Psoas muscle (tissue), 8 donors: ENCODE results near the gene TRAPPC6A. TPM values are rescaled to one million over a fixed set of nuclear protein-coding genes. Genes with fewer than 3 reads are reported as not detected.

Experiments
- ATAC-seq, 4 donors: fragments of 200-7000 bp; cut with Tn5 transposase; one replicate each; pipeline ENCODE4 v1.9.1; 2020; ENCODE audit warnings: moderate library complexity in 3 of 4, mild to moderate bottlenecking in 2 of 4
- DNase-seq, 2 donors: peaks; one replicate each; pipeline ENCODE4 v3.0.0-alpha.2; 2020
- H3K27ac ChIP-seq: fragments of 200-600 bp; one replicate; pipeline ENCODE4 v1.8.0; 2022
- H3K27me3 ChIP-seq, 3 donors: fragments of 200-600 bp in 1 of 3; one replicate each; pipeline versions ENCODE4 v1.6.1 to v1.8.0; 2013 to 2022; ENCODE audit warnings: low read length in 2 of 3, mild to moderate bottlenecking in 2 of 3, moderate library complexity in 1 of 3; ENCODE audit not compliant: insufficient read depth in 3 of 3
- H3K36me3 ChIP-seq, 2 donors: fragments of 200-600 bp in 1 of 2; one replicate each; pipeline versions ENCODE4 v1.6.1 to v1.8.0; 2013 to 2022; ENCODE audit warnings: low read depth in 1 of 2, mild to moderate bottlenecking in 1 of 2, moderate library complexity in 1 of 2; ENCODE audit not compliant: insufficient read depth in 1 of 2
- H3K4me1 ChIP-seq: fragments of 200-600 bp; one replicate; pipeline ENCODE4 v1.8.0; 2022
- H3K4me3 ChIP-seq: fragments of 200-600 bp; one replicate; pipeline ENCODE4 v1.8.0; 2022; ENCODE audit warnings: mild to moderate bottlenecking
- H3K9me3 ChIP-seq: fragments of 200-600 bp; one replicate; pipeline ENCODE4 v1.8.0; 2022
- WGBS, 3 donors: extraction: QIAGEN DNeasy Blood & Tissue Kit; methylation state at CpG; one replicate each; pipeline versions ENCODE4 v1.1.6 to v1.1.7; 2013; 5-methylcytosine and 5-hydroxymethylcytosine counted together
- intact Hi-C, 2 donors: fragments of 100-400 bp; cut with DNase I; formaldehyde crosslinking; loops; one replicate each; pipeline versions ENCODE4 v1.11.0 to v1.14.2; 2022
- polyA plus RNA-seq, 3 donors: library from polyadenylated mRNA; stranded (reverse); fragments of 200-250 nt; gene quantifications; one replicate each; pipeline ENCODE4 v1.2.3, GENCODE V29; 2013
- total RNA-seq, 4 donors: library from RNA; stranded (reverse); fragmentation: NEBNext Ultra II Directional in 2 of 4; extraction: Animal tissue kit (Norgen Biotek cat#: 25700) in 2 of 4; gene quantifications; one replicate each; pipeline versions ENCODE4 v1.2.1 to v1.2.4, GENCODE V29; 2021 to 2023
- TF ChIP-seq, protein P1 (sequence below): fragments of 200-600 bp; IDR thresholded peaks from one replicate; pipeline ENCODE4 v1.8.0; 2022; ENCODE audit warnings: antibody characterized with exemption
- donor health status: healthy with polysubstance abuse.
- donor health status: DM: no; HTN: no; CAD: no; lungs with moderate emphysema.
- donor health status: Bipolar disorder and iron deficiency.
- donor health status: healthy.
- donor health status: DM: yes; HTN: yes; CAD: no.
- donor health status: DM: no; HTN: no; CAD: no.
- donor health status: DM: no; HTN: no; CAD: no.
- donor health status: DM: yes; HTN: yes; CAD: no.

Gene TRAPPC6A
- total and polyA plus RNA-seq, 7 donors, result 10.8 to 42.2 (median 14.5) TPM

DNA sequence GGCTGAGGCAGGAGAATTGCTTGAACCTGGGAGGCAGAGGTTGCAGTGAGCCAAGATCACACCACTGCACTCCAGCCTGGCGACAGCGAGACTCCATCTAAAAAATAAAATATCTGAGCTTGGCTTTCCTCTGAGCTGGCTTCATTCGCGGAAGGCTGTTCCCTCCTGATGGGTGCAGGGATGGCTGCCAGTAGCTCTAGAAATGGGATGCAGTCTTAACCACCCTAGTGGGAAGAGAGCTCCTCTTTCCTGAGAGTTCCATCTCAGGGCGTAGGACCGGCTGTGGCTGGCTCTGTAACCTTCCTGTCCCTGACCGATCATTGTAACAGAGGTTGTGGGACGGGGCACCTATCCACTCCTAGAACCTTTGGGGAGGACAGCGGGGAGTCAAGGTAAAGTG is 52.7 kb downstream of the TRAPPC6A start:
- Histone ChIP-seq H3K27ac (no peak overlapping the region), H3K4me1 (peaks cover 4% of the 10 kb centered on the region), H3K9me3 (no peaks in the 10 kb centered on the region), H3K27me3 (no peaks in the 10 kb centered on the region), H3K36me3 (no peaks in the 10 kb centered on the region), H3K4me3 (no peak overlapping the region)
- intact Hi-C loops, result loop anchor here (5.0 to 10.0 kb wide), 2 partner anchors 33 to 111 kb away; partner anchors contain the start of gene PPP1R37 (in 1 of the 2)
- ATAC-seq (no peak), DNase-seq (no peak)
- WGBS, 3 donors, result 91 to 93% (median 92%) methylated on average over 9 of the region's 9 CpGs
- TF ChIP-seq, protein P1, sequence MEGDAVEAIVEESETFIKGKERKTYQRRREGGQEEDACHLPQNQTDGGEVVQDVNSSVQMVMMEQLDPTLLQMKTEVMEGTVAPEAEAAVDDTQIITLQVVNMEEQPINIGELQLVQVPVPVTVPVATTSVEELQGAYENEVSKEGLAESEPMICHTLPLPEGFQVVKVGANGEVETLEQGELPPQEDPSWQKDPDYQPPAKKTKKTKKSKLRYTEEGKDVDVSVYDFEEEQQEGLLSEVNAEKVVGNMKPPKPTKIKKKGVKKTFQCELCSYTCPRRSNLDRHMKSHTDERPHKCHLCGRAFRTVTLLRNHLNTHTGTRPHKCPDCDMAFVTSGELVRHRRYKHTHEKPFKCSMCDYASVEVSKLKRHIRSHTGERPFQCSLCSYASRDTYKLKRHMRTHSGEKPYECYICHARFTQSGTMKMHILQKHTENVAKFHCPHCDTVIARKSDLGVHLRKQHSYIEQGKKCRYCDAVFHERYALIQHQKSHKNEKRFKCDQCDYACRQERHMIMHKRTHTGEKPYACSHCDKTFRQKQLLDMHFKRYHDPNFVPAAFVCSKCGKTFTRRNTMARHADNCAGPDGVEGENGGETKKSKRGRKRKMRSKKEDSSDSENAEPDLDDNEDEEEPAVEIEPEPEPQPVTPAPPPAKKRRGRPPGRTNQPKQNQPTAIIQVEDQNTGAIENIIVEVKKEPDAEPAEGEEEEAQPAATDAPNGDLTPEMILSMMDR, result no peak

DNA sequence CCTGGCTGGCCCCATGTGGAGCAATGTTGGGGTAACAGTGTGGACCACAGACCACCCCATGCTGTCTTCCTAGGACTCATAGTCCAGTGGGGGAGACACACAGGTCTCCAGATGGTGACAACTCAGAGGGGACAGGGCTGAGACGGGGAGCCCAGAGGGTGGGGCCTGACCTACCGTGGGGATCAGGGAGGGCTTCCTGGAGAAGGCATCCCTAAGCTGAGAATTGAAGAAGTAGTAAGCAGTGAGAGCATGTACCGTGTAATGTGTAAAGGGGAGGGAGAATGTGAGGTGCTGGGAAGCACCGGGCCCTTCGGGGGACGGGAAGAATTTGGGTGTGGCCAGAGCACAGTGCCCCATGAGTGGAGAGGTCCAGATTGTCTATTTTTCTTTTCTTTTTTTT is 54.0 kb downstream of the TRAPPC6A start:
- Histone ChIP-seq H3K27ac (no peak overlapping the region), H3K4me1 (peaks cover 11% of the 10 kb centered on the region), H3K27me3 (no peaks in the 10 kb centered on the region), H3K4me3 (no peak overlapping the region), H3K9me3 (no peaks in the 10 kb centered on the region), H3K36me3 (no peaks in the 10 kb centered on the region)
- intact Hi-C loops, result loop anchor here in 1 of 2 donors (10.0 kb wide), 1 partner anchor 109 kb away; no protein-coding TSS in a partner anchor
- ATAC-seq (no peak), DNase-seq (no peak)
- TF ChIP-seq, protein P1, result no peak
- 83 to 84% (median 84%) methylated on average over 6 of the region's 6 CpGs for WGBS, 3 donors

DNA sequence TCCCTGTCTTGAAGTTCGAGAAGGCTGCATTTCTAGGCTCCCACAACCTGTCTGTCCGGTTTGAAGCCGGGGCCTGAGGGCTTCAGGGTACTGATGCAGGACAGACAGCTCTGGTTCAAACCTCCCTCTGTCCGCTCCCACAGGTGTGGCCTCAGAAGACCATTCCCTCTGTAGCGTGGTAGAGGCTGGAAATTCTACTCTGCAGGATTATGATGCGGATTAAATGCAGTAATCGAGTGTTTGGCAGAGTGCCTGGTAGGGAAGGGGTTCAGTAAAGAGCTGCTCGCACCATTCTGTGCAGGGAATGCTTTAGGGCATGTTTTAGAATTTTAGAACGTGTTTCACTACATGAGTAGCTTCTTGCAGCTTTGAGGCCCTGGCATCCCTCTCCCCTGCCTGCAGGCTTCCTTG is 54.6 kb downstream of the TRAPPC6A start:
- no peaks in the 10 kb centered on the region for H3K9me3 ChIP-seq
- no peaks in the 10 kb centered on the region for H3K36me3 ChIP-seq
- DNase-seq (no peak), ATAC-seq (no peak)
- TF ChIP-seq, protein P1, result no peak
- H3K4me3 ChIP-seq, result no peak overlapping the region
- intact Hi-C loops, result loop anchor here in 1 of 2 donors (10.0 kb wide), 1 partner anchor 109 kb away; no protein-coding TSS in a partner anchor
- no peaks in the 10 kb centered on the region for H3K27me3 ChIP-seq
- H3K27ac ChIP-seq, result no peak overlapping the region
- 60 to 62% (median 62%) methylated on average over 9 of the region's 9 CpGs for WGBS, 3 donors
- peaks cover 16% of the 10 kb centered on the region for H3K4me1 ChIP-seq

DNA sequence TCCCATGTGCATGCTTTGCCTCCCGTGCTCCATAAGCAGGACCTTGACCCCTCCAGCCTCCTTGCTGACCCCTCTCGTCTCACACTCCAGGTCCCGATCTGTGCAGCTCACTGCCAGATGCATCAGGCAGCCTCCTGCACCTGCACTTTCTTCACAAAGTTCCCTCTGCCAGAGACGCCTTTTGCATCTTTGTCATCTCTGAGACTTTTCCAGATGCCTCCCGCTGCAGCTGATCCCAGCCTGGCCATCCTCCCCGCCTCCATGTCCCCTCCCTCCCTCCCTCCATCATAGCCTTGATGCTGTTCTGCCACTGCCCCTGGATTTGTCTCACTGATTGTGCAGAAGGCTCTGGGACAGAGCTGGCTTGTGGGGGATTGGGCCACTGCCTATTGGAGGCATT is 55.2 kb downstream of the TRAPPC6A start:
- Histone ChIP-seq H3K9me3 (no peaks in the 10 kb centered on the region), H3K27ac (no peak overlapping the region), H3K4me1 (peaks cover 22% of the 10 kb centered on the region), H3K27me3 (no peaks in the 10 kb centered on the region), H3K36me3 (no peaks in the 10 kb centered on the region), H3K4me3 (no peak overlapping the region)
- intact Hi-C loops, result loop anchor here in 1 of 2 donors (10.0 kb wide), 1 partner anchor 108 kb away; no protein-coding TSS in a partner anchor
- DNase-seq (no peak), ATAC-seq (no peak)
- WGBS, 3 donors, result 76 to 79% (median 76%) methylated on average over 6 of the region's 6 CpGs
- TF ChIP-seq, protein P1, result no peak

DNA sequence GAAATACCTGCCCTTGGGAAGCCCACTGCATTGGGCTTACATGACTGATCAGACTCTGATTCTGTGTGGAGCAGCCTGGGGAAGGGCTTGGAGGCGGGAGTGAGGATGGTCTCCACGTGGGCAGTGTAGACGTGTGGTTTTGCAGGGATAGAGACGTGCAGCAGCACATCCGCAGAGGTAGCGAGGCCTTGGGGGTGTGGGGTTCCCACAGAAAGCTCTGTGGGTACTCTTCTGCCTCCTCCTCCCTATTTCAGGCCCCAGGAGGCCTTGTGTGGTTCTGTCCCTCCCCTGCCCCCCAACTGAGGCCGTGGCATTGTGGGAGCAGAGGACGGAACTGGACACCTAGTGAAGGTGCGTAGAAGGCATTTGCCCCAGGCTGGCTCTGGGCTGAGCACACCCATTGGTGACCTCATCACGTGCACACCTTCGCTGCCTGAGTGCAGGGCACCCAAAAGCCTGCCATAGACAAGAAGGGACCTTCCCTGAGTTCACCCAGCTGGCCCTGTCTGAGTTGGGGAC is 56.2 kb downstream of the TRAPPC6A start:
- intact Hi-C loops, result loop anchor here in 1 of 2 donors (10.0 kb wide), 1 partner anchor 107 kb away; no protein-coding TSS in a partner anchor
- TF ChIP-seq, protein P1, result no peak
- Histone ChIP-seq H3K27ac (no peak overlapping the region), H3K36me3 (no peaks in the 10 kb centered on the region), H3K4me3 (no peak overlapping the region), H3K9me3 (no peaks in the 10 kb centered on the region), H3K27me3 (no peaks in the 10 kb centered on the region), H3K4me1 (peaks cover 31% of the 10 kb centered on the region)
- no peak for ATAC-seq
- no peak for DNase-seq
- WGBS, 3 donors, result 86 to 94% (median 92%) methylated on average over 11 of the region's 11 CpGs
